ENCODE measurements around the gene MRPS23.

GRCh38 chr17:57817299-57817698, 32.5 kb downstream of the MRPS23 start:
- TF ChIP-seq CTCF (IDR thresholded peaks at IDR 0.05) (no peak), POLR2A (IDR thresholded peaks at IDR 0.05) (no peak)

Data from transverse colon (tissue), 3 donors.